BJ (cell line): ENCODE results near the gene PRTG. TPM values are rescaled to one million over a fixed set of nuclear protein-coding genes. Genes with fewer than 3 reads are reported as not detected.
A peak's percentile ranks its signal among the peaks of the same experiment; 100 is the strongest.

Experiments
- CTCF ChIA-PET: fragments of 350-600 bp; formaldehyde crosslinking; extraction: SDS; loops from one replicate; lab custom pipeline; 2021; ENCODE audit warnings: antibody characterized with exemption, inconsistent platforms; lab: Yijun Ruan, JAX
- POLR2A ChIA-PET: fragments of 300-600 bp; sonication (Branson Sonifier 250); formaldehyde crosslinking; extraction: SDS; loops from one replicate; lab custom pipeline; 2021; ENCODE audit warnings: antibody characterized with exemption; lab: Charles Lee
- DNase-seq: peaks from one replicate; pipeline ENCODE4 v3.0.0-alpha.2; 2011; ENCODE audit warnings: low read depth
- H3K27me3 ChIP-seq: 2 replicates; pipeline ENCODE4 v1.6.0; 2011; ENCODE audit warnings: low read length; ENCODE audit not compliant: control insufficient read depth, insufficient read depth
- H3K36me3 ChIP-seq: 2 replicates; pipeline ENCODE4 v1.5.1; 2011; ENCODE audit warnings: low read length; ENCODE audit not compliant: control insufficient read depth, insufficient read depth
- H3K4me3 ChIP-seq: 2 replicates; pipeline ENCODE4 v1.5.1; 2011; ENCODE audit warnings: low read depth, mild to moderate bottlenecking, control low read depth, low read length
- CTCF ChIP-seq: IDR thresholded peaks from 2 replicates; pipeline ENCODE4 v1.5.1; 2011; ENCODE audit warnings: low read depth, mild to moderate bottlenecking, control low read depth, inconsistent platforms, low read length, moderate library complexity; ENCODE audit not compliant: insufficient read depth
- polyA plus RNA-seq: library from polyadenylated mRNA; depleted of rRNA; stranded (reverse); fragments of >200 nt; gene quantifications from 2 replicates; pipeline ENCODE4 v1.2.3, GENCODE V29; 2011

Gene PRTG
- polyA plus RNA-seq, 1 experiment = 0.94 TPM

- ChIA-PET POLR2A (no interaction called here), CTCF (no interaction called here)
- Histone ChIP-seq H3K36me3 (no peaks in the 10 kb centered on the region), H3K27me3 (0 out of 2 replicates have a peak, but pooled peaks cover 1% of the 10 kb centered on the region), H3K4me3 (no peak overlapping the region)
- TF ChIP-seq CTCF = no peak
- no peak for DNase-seq
Measured at GRCh38 chr15:55709458-55709857, 33.5 kb downstream of the PRTG start.

GRCh38 chr15:55708720-55709119 is 34.2 kb downstream of the PRTG start:
- DNase-seq = no peak
- Histone ChIP-seq H3K27me3 (0 out of 2 replicates have a peak, but pooled peaks cover 1% of the 10 kb centered on the region), H3K36me3 (no peaks in the 10 kb centered on the region), H3K4me3 (no peak overlapping the region)
- no peak for TF ChIP-seq CTCF
- ChIA-PET POLR2A (no interaction called here), CTCF (interaction anchor here (1.0 kb wide), 1 partner anchor 31 kb away, joined by 3 read pairs; no protein-coding TSS in a partner anchor)

- DNase-seq = no peak
- Histone ChIP-seq H3K27me3 (0 out of 2 replicates have a peak, but pooled peaks cover 1% of the 10 kb centered on the region), H3K36me3 (no peaks in the 10 kb centered on the region), H3K4me3 (no peak overlapping the region)
- POLR2A ChIA-PET = no interaction called here
- CTCF ChIA-PET = interaction anchor here (0.6 to 1.4 kb wide), 3 partner anchors 30 to 101 kb away, joined by 3 to 4 read pairs (median 3); no protein-coding TSS in a partner anchor
- no peak for TF ChIP-seq CTCF
Measured at GRCh38 chr15:55707951-55708350, 35.0 kb downstream of the PRTG start.

GRCh38 chr15:55707518-55707917 is 35.4 kb downstream of the PRTG start:
- Histone ChIP-seq H3K4me3 (no peak overlapping the region), H3K36me3 (no peaks in the 10 kb centered on the region), H3K27me3 (0 out of 2 replicates have a peak, but pooled peaks cover 1% of the 10 kb centered on the region)
- POLR2A ChIA-PET = no interaction called here
- DNase-seq = no peak
- TF ChIP-seq CTCF = no peak
- CTCF ChIA-PET = interaction anchor here (0.6 to 1.4 kb wide), 2 partner anchors 40 to 102 kb away, joined by 3 to 4 read pairs; no protein-coding TSS in a partner anchor

GRCh38 chr15:55703873-55704301 is 39.1 kb downstream of the PRTG start:
- ChIA-PET CTCF (interaction anchor here (1.0 to 1.4 kb wide), 2 partner anchors 12 to 13 kb away, joined by 3 to 4 read pairs; no protein-coding TSS in a partner anchor), POLR2A (no interaction called here)
- H3K4me3 ChIP-seq = no peak overlapping the region
- no peak for TF ChIP-seq CTCF
- H3K27me3 ChIP-seq = 0 out of 2 replicates have a peak, but pooled peaks cover 1% of the 10 kb centered on the region
- no peaks in the 10 kb centered on the region for H3K36me3 ChIP-seq
- DNase-seq = peak; percentile 22
